Measurements from ENCODE around the gene IVL. TPM values are rescaled to one million over a fixed set of nuclear protein-coding genes. Genes with fewer than 3 reads are reported as not detected.

The IVL gene
- not detected for total RNA-seq

DNA sequence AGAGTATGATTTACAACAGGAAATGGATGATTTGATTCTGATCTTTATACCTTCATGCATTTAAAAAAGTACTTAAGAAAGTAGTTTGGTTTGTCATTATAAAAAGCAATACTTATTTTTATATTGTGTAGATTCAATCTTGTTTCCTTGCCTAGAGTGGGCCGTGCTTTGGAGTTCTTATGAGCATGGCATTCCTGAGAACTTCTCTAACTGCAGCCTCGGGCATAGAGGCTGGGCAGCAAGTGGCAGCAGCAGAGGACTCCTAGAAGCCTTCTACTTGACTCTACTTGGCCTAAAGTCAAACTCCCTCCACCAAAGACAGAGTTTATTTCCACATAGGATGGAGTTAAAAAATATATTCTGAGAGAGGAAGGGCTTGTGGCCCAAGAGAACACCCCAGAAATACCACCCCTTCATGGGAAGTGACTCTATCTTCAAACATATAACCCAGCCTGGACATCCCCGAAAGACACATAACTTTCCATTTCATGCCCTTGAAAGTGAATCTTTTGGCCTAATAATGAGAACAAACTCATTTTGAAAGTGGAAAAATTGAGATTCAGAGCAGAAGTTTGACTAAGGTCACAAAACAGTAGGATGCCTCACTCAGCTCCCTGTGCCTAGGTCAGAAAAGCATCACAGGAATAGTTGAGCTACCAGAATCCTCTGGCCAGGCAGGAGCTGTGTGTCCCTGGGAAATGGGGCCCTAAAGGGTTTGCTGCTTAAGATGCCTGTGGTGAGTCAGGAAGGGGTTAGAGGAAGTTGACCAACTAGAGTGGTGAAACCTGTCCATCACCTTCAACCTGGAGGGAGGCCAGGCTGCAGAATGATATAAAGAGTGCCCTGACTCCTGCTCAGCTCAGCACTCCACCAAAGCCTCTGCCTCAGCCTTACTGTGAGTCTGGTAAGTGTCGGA lies at the start of gene IVL:
IVL (plus strand) TSS at position 861 of the 916 bp plus-strand sequence. CDS start 1,252 bp downstream, outside the sequence.
- H3K9me3 ChIP-seq: no peaks in the 10 kb centered on the region
- H3K4me3 ChIP-seq: no peak within 1 kb of the TSS
- H3K27ac ChIP-seq: no peak within 1 kb of the TSS
- H3K36me3 ChIP-seq: no peaks in the 10 kb centered on the region
- in situ Hi-C loops (cut with MboI; ENCODE audit: low pct_ligation_motif_present in 1 of 4, low pct_unique_long_range_greater_than_20kb in 1 of 4, low sequenced_read_pairs in 3 of 4) (no loop called here), intact Hi-C loops (cut with DNase I; ENCODE audit: low total_unique reads) (no loop called here)
- H3K4me1 ChIP-seq: no peaks in the 10 kb centered on the region
- no peak for DNase-seq
- TF ChIP-seq POLR2A (IDR thresholded peaks at IDR 0.05) (no peak), POLR2AphosphoS5 (IDR thresholded peaks at IDR 0.05) (no peak), EP300 (IDR thresholded peaks at IDR 0.05; ENCODE audit: low read depth) (no peak)
- TF ChIP-seq, protein P1, sequence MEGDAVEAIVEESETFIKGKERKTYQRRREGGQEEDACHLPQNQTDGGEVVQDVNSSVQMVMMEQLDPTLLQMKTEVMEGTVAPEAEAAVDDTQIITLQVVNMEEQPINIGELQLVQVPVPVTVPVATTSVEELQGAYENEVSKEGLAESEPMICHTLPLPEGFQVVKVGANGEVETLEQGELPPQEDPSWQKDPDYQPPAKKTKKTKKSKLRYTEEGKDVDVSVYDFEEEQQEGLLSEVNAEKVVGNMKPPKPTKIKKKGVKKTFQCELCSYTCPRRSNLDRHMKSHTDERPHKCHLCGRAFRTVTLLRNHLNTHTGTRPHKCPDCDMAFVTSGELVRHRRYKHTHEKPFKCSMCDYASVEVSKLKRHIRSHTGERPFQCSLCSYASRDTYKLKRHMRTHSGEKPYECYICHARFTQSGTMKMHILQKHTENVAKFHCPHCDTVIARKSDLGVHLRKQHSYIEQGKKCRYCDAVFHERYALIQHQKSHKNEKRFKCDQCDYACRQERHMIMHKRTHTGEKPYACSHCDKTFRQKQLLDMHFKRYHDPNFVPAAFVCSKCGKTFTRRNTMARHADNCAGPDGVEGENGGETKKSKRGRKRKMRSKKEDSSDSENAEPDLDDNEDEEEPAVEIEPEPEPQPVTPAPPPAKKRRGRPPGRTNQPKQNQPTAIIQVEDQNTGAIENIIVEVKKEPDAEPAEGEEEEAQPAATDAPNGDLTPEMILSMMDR (IDR thresholded peaks at IDR 0.05): no peak
- 65 to 67% methylated on average over 3 to 4 of the region's 4 CpGs for WGBS, 2 donors (ENCODE audit: low coverage in 1 of 2)
- no peaks in the 10 kb centered on the region for H3K27me3 ChIP-seq

- TF ChIP-seq POLR2AphosphoS5 (IDR thresholded peaks at IDR 0.05): no peak
- no peak for TF ChIP-seq POLR2A (IDR thresholded peaks at IDR 0.05)
- TF ChIP-seq, protein P1 (IDR thresholded peaks at IDR 0.05): no peak
- no peak for TF ChIP-seq EP300 (IDR thresholded peaks at IDR 0.05; ENCODE audit: low read depth)
- Histone ChIP-seq H3K4me1 (no peaks in the 10 kb centered on the region), H3K27ac (no peak within 1 kb of the TSS), H3K36me3 (no peaks in the 10 kb centered on the region), H3K27me3 (no peaks in the 10 kb centered on the region), H3K4me3 (no peak within 1 kb of the TSS), H3K9me3 (no peaks in the 10 kb centered on the region)
- no peak for DNase-seq
- 90 to 94% methylated on average over 3 of the region's 3 CpGs for WGBS, 2 donors (ENCODE audit: low coverage in 1 of 2)
- in situ Hi-C loops (cut with MboI; ENCODE audit: low pct_ligation_motif_present in 1 of 4, low pct_unique_long_range_greater_than_20kb in 1 of 4, low sequenced_read_pairs in 3 of 4): loop anchor here in 1 of 4 donors (25.0 kb wide), 1 partner anchor 353 kb away; the partner anchor contains the start of genes LELP1 and PRR9
- intact Hi-C loops (cut with DNase I; ENCODE audit: low total_unique reads): no loop called here
These were observed 48.6 kb upstream of the IVL start, which contains the start of gene LCE7A for GRCh38 chr1:152859696-152860095. Gene LCE7A, plus strand, starts transcription at chr1:152859996. Its CDS starts 702 bp downstream, at chr1:152860698.

DNA sequence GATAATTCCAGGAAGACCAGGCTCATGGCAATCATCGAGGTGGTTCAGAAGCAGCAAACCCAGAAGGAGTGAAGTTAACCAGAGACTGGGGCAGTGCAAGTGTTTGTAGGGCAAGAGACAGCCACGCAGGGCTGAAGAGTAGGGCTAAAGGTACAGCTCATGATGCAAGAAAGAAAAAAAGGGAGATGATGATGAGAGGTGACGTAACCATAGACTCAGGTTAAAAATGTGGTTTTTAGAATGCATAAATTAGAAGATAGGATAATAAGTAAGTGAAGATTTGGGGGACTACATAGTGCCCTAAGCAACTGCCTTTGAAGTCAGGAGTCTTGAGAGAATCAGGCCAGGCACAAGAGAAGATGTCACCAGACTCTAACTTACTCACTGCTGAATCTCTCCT lies 48.2 kb upstream of the IVL start:
- TF ChIP-seq, protein P1 (IDR thresholded peaks at IDR 0.05): no peak
- no peak for TF ChIP-seq POLR2AphosphoS5 (IDR thresholded peaks at IDR 0.05)
- no peak for TF ChIP-seq EP300 (IDR thresholded peaks at IDR 0.05; ENCODE audit: low read depth)
- intact Hi-C loops (cut with DNase I; ENCODE audit: low total_unique reads): no loop called here
- H3K36me3 ChIP-seq: no peaks in the 10 kb centered on the region
- WGBS, 2 donors (ENCODE audit: low coverage in 1 of 2): 67 to 75% methylated on average over 3 of the region's 3 CpGs
- no peaks in the 10 kb centered on the region for H3K27me3 ChIP-seq
- no peak overlapping the region for H3K27ac ChIP-seq
- in situ Hi-C loops (cut with MboI; ENCODE audit: low pct_ligation_motif_present in 1 of 4, low pct_unique_long_range_greater_than_20kb in 1 of 4, low sequenced_read_pairs in 3 of 4): loop anchor here in 1 of 4 donors (25.0 kb wide), 1 partner anchor 352 kb away; the partner anchor contains the start of genes LELP1 and PRR9
- no peak for DNase-seq
- H3K4me1 ChIP-seq: no peaks in the 10 kb centered on the region
- H3K9me3 ChIP-seq: no peaks in the 10 kb centered on the region
- no peak overlapping the region for H3K4me3 ChIP-seq

DNA sequence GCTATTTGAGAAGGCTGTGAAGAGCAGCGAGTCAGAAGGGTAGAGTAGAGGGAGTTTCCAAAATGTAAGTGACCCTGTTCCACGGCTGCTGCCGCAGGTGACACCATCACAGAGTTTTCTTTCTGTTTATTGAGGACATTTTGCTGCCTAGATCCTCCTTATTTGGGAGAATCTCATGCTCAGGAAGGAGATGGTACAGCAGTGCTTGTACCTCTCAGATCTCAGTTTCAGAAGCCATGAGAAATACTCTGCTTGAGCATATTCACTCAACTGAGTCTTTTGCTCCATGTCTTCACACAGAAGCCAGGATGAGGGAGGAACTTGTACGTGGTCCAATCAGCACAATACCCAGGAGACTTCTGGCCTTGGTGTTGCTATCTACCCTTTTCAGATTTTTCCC lies 47.0 kb upstream of the IVL start:
- intact Hi-C loops (cut with DNase I; ENCODE audit: low total_unique reads): no loop called here
- WGBS, 2 donors (ENCODE audit: low coverage in 1 of 2): 40 to 70% methylated on average over 1 to 4 of the region's 4 CpGs

More for the DNA sequence above, 47.0 kb upstream of the IVL start:
- DNase-seq: no peak
- Histone ChIP-seq H3K27me3 (no peaks in the 10 kb centered on the region), H3K4me1 (no peaks in the 10 kb centered on the region), H3K4me3 (no peak overlapping the region), H3K27ac (no peak overlapping the region), H3K9me3 (no peaks in the 10 kb centered on the region), H3K36me3 (no peaks in the 10 kb centered on the region)
- in situ Hi-C loops (cut with MboI; ENCODE audit: low pct_ligation_motif_present in 1 of 4, low pct_unique_long_range_greater_than_20kb in 1 of 4, low sequenced_read_pairs in 3 of 4): loop anchor here in 1 of 4 donors (25.0 kb wide), 1 partner anchor 351 kb away; the partner anchor contains the start of genes LELP1 and PRR9
- TF ChIP-seq POLR2AphosphoS5 (IDR thresholded peaks at IDR 0.05) (no peak), POLR2A (IDR thresholded peaks at IDR 0.05) (no peak), EP300 (IDR thresholded peaks at IDR 0.05; ENCODE audit: low read depth) (no peak)
- TF ChIP-seq, protein P1 (IDR thresholded peaks at IDR 0.05): no peak
